HEK293 (cell line): Measurements from ENCODE around the gene DHX16.
A peak's percentile ranks its signal among the peaks of the same experiment; 100 is the strongest.

Source experiments
- BCL11A ChIP-seq: fragments of 450-650 bp; formaldehyde crosslinking; IDR thresholded peaks from 2 replicates; pipeline ENCODE4 v1.5.1; 2016; ENCODE audit warnings: low read depth, missing biosample characterization, missing genetic modification characterization
- CTCF ChIP-seq: fragments of 450-650 bp; formaldehyde crosslinking; IDR thresholded peaks from 2 replicates; pipeline ENCODE4 v1.5.1; 2016; ENCODE audit warnings: missing biosample characterization, missing genetic modification characterization
- KLF1 ChIP-seq: fragments of 450-650 bp; formaldehyde crosslinking; IDR thresholded peaks from 2 replicates; pipeline ENCODE4 v1.5.1; 2016; ENCODE audit warnings: missing biosample characterization, missing genetic modification characterization
- ZNF24 ChIP-seq: fragments of 450-650 bp; formaldehyde crosslinking; IDR thresholded peaks from 2 replicates; pipeline ENCODE4 v1.5.1; 2016; ENCODE audit warnings: missing biosample characterization, missing genetic modification characterization
- ZNF658 ChIP-seq: fragments of 450-650 bp; formaldehyde crosslinking; IDR thresholded peaks from 2 replicates; pipeline ENCODE4; 2016; ENCODE audit warnings: missing biosample characterization, missing genetic modification characterization
- ZNF747 ChIP-seq: fragments of 450-650 bp; formaldehyde crosslinking; IDR thresholded peaks from 2 replicates; pipeline ENCODE4 v1.5.1; 2016; ENCODE audit warnings: missing biosample characterization, missing genetic modification characterization
- ZNF768 ChIP-seq: fragments of 450-650 bp; formaldehyde crosslinking; IDR thresholded peaks from 2 replicates; pipeline ENCODE4 v1.5.1; 2018; ENCODE audit warnings: missing biosample characterization, mild to moderate bottlenecking, missing genetic modification characterization
- TF ChIP-seq, protein P1 (sequence below): sonication (generic); formaldehyde crosslinking; IDR thresholded peaks from 2 replicates; pipeline ENCODE4 v1.8.1; 2022; ENCODE audit warnings: mild to moderate bottlenecking, moderate library complexity, missing genetic modification reagents

DNA sequence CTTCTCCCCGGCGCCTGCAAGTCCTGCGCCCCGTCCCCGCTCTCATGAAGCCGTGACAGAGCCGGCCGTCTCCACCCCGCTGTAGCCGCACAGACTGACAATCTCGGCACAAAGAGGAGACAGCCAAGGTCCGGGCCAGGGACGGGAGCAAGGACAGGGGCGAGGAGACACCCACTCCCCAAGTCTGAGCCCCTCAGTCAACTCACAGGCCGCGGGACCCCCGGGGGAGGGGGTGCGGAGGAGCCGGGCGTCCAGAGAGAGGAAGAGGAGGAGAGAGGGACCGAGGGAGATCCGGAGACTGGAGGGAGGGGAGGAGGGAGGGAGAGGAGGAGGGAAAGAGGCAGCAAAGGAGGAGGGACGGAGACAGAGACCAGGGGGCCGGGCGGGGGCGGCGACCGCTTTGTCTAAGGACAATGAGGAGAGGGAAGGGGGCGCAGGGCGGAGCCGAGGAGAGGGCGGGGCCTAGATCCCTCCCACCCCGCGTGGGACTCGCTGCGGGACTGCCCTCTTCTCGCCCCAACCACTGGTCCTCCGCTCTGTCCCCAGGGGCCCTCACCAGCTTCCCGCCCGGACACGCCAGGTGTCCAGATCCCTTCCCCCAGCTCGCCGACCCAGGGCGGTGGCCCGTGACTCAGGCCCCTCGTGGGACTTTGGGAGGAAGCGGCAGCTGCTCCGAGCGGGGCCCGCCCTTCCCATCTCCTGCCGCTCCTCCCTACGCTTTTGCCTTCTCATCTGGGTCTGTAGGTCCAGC lies 14.3 kb upstream of the DHX16 start:
- TF ChIP-seq ZNF658 (tag by site-specific recombination) (no peak), ZNF768 (tag by site-specific recombination) (no peak), CTCF (tag by site-specific recombination) (peak; percentile 4; the same call in 1 of the 2 replicates), KLF1 (tag by site-specific recombination) (peak; percentile 99), ZNF24 (tag by site-specific recombination) (peak; percentile 65), BCL11A (tag by site-specific recombination) (0 out of 2 replicates have a peak, but pooled peaks have one; percentile 45), ZNF747 (tag by site-specific recombination) (no peak)
- TF ChIP-seq, protein P1, sequence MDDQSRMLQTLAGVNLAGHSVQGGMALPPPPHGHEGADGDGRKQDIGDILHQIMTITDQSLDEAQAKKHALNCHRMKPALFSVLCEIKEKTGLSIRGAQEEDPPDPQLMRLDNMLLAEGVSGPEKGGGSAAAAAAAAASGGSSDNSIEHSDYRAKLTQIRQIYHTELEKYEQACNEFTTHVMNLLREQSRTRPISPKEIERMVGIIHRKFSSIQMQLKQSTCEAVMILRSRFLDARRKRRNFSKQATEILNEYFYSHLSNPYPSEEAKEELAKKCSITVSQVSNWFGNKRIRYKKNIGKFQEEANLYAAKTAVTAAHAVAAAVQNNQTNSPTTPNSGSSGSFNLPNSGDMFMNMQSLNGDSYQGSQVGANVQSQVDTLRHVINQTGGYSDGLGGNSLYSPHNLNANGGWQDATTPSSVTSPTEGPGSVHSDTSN (CRISPR knock-in tag): no peak
